Activated CD8-positive, alpha-beta memory T cell treated with anti-CD3 and anti-CD28 coated beads, Interleukin-2, amount 50 U/mL, for 1 hour (primary cell): ENCODE results near the gene AANAT.

ENCODE experiments used
- DNase-seq: peaks from one replicate; pipeline ENCODE4 v3.0.0-alpha.2; 2020; ENCODE audit errors: extremely low read depth

Gene AANAT

DNA sequence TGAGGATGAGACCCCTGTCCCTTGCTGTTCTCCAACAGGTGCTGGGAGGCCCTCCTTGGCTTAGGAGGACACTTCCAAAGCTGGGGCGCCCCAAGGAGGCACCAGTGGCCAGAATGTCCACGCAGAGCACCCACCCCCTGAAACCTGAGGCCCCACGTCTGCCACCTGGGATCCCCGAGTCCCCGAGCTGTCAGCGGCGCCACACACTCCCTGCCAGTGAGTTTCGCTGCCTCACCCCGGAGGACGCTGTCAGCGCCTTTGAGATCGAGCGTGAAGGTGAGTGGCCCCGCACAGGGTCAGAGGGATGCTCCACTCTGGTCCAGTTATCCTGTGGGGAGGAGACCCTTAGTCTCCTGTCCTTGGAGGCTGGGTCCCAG, 1.2 kb downstream of the AANAT start:
- no peak for DNase-seq

DNA sequence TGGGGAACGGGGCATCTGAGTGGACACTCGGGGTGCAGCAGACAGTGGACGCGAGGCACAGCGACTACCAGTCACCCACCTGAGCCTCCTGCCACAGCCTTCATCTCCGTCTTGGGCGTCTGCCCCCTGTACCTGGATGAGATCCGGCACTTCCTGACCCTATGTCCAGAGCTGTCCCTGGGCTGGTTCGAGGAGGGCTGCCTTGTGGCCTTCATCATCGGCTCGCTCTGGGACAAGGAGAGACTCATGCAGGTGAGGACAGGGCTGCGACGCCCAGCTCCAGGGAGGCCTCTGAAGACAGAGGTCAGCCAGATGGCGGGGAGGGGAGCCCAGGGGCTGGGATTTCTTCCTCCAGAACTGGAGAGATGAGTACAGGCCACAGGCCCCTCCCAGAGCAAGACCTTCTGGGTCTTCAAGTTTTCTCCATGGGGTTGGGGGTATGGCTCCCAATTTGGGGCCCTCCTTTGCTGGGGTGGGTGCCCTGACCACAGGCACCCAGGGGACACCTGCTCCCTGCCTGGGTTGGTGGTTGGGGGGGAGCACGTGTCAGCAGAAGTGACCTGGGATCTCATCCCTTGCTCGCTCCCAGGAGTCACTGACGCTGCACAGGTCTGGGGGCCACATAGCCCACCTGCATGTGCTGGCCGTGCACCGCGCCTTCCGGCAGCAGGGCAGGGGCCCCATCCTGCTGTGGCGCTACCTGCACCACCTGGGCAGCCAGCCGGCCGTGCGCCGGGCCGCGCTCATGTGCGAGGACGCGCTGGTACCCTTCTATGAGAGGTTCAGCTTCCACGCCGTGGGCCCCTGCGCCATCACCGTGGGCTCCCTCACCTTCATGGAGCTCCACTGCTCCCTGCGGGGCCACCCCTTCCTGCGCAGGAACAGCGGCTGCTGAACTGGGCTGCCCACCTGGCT, 1.9 kb downstream of the AANAT start:
- DNase-seq, result no peak

DNA sequence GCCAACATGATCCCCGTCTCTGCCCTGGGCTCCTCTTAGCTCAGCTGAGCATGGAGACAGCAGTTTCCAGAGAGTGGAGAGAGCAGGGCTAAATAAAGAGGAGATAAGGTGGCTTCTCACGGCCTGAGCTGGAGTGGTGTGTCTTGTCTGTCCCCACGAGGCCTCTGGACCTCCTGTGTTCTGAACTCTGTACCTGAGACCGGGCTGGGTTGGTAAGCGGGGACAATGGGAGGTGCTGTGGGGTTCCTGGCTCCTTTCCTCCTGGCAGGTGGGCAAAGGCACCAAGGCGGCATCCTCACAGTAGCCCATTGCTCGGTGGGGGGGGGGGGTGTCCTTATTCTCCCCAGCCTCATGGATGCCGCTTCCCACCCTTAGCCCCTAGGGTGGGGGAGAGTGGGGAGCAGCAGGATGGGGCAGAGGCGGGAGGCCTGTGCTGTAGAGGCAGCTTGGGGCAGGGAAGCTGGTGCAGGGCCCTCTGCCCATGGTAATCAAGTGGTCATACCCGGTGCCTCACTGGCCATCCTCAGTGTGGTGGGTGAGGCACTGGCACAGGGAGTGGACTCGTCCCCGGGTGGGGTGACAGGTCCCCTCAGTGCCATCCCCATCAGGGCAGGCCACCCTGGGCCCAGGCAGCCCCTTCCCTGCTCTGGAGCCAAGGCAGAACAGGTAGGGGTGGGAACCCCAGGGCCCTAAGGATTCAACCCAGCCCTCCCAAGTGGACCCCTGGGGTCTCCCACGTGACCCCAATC, 2.8 kb downstream of the AANAT start:
- DNase-seq, result no peak

DNA sequence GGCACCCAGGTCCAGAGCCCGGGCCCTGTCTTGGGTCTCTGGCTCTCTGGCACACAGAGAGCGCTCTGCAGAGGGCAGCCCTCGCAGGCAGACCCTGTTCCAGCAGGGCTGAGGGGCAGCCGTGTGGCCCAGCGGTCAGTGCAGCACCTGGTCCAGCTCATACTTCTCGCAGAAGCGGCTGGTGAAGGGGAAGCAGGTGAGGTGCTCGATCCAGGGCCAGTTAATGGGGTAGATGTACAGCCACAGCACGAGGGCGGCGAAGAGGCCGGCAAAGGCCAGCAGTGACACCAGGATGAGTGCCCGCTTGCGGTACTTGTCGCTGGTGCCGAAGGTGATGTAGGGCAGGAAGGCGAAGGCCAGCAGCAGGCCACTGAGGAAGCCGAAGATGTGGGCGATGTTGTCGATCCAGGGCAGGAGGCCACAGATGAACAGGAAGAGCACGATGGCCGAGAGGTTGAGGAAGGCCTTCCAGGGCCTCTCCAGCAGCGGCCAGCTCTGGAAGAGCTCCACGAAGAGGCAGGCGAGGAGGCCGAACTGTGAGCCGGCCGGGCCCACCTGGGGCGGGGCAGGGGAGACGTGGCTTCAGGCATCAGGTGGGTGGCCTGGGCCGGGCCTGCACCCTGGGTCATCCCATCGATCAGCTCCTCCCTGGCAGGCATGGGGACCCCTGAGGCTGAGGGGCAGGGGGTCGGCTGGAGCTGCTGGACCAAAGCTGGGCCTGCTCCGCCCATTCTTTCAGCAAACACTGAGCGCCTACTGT, 4.3 kb downstream of the AANAT start:
- DNase-seq, result no peak

DNA sequence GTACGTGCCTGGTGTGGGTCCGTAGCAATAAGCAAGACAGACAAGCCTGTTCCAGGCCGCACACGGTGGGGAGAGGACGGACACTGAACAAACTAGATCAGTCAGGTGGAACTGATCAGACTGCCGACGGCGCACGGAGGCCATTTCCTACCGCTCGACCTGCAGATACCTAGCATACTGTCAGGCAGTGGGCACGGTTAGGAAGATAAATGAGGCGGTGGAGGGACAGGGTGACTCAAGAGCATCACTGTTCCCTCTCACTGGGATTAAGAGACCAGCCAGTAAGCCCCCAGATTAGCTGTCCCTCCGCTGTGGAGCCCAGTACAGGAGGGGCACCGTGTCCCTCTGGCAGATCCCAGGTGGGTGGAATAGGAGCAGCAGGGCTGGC, 4.8 kb downstream of the AANAT start:
- DNase-seq, result no peak

DNA sequence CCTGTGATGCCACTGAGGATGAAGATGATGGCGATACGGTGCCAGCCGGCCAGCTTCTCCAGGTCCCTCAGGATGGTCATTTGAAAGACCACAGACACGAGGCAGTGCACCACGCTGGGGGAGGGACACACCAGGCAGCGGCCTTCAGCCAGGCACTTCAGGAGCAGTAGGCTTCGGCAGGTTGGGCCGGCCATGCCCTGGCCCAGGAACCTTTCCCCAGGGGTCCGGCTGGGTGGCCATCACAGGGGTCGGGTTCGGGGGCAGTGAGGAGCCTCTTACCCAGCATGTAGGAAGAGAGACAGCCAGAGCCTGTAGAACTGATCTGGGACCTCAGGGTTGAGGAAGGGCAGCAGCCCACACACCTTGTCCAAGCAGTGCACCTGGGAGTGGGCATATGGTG, 5.3 kb downstream of the AANAT start:
- no peak for DNase-seq

DNA sequence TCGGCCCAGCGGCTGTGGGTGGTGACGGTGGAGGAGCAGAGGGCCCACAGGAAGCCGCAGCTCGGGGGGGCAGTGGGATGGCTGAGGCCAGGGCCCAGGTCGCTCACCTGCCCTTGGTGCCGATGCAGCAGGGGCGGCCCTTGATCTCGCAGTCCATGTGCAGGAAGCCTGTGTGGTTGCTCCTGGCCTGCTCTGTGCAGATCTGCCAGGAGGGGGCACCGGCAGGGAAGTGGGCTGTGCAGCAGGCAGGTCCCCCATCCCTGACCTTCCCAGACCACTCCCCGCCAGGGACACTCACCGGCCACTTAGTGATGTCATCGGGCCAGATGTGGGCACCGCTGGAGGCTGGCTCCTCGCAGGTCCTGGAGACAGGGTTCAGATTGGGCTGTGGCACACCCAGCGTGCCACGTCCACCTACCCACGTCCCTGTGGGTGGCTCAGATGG, 6.2 kb downstream of the AANAT start:
- no peak for DNase-seq

DNA sequence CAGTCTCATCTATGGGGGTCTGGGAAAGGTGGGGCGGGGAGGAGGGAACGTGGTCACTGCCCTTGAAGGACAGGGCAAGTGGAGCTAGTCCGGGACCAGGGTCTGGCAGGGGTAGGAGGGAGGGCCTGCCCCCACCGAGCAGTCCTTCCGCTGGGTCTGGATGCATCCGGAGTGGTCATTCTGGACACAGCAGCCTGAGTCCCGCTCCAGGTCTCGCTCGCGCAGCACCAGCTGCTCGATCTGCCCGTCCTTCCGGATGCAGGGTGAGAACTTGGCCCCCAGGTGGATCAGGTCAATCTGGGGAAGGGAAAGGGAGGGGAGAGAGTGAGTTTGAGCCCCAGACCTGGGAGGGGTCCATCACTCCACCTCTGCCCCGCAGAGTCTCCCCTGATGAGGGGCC, 6.8 kb downstream of the AANAT start:
- DNase-seq, result no peak

DNA sequence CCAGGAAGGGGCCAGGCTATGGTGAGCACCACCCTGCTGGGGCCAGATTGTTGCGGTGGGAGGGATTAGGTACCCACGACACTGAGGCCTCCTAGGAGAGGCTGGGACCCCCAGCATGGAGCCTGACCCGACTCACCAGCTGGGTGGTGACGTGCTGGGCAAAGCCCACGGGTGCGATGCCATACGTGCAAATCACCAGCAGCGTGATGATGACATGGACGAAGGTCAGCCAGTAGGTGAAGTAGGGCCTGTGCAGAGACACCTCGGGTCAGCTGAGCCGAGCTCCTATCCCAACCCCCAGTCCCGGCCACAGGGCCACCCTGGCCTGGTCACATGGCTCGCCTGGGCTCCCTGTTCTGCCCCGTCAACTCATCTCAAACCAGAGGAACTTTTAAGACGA, 7.5 kb downstream of the AANAT start:
- no peak for DNase-seq

DNA sequence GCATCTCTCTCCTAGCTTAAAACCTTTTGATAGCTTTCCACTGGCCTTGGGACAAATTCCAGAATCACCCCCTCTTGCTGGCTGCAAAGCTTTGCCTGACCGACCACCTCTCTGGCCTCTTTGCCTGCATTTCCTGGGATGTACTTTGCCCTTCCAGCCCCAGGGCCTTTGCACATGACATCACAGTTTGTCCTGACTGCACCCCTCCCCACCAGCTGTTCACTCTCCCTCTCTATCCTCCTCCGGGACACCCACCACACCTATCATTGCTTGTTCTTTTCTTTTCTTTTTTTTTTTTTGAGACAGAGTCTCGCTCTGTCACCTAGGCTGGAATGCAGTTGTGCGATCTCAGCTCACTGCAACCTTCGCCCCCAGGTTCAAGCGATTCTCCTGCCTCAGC, 7.9 kb downstream of the AANAT start:
- DNase-seq, result no peak

DNA sequence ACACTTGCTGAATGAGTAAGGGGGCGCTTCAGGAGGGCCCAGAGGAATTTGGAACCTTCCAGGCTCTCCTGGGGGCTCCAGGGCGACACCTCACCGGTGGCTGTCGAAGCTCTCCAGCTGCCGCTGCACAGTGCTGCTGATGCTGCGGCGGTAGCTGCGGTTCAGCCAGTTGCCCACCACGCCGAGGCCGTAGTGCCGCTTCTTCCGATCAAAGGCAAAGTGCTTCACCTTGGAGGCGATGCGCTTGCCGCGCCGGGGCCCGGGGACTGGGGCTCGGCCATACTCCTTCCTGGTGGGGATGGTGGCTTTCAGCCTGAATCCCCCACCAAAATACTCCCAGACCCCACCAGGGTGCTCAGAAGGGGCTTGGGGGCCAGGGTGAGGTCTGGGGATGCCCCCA, 9.3 kb downstream of the AANAT start:
- DNase-seq, result no peak

DNA sequence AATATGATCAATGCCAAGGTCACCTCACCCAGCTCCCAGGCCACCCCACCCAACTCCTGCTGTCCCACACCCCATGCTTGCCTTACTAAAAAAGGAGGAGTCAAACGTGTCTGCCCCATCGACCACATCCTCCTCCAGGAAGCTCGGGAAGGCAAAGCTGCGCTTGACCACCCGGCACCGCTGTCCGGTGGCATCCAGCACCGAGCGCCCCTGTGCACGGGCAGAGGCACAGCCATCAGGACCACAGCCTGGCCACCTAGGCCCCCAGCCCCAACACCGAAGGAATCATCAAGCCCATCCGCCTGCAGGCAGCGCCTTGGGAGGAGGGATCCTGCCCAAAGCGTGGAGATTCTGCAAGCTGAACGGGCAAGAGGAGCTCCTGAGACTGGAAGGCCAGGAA, 10.2 kb downstream of the AANAT start:
- DNase-seq, result no peak

DNA sequence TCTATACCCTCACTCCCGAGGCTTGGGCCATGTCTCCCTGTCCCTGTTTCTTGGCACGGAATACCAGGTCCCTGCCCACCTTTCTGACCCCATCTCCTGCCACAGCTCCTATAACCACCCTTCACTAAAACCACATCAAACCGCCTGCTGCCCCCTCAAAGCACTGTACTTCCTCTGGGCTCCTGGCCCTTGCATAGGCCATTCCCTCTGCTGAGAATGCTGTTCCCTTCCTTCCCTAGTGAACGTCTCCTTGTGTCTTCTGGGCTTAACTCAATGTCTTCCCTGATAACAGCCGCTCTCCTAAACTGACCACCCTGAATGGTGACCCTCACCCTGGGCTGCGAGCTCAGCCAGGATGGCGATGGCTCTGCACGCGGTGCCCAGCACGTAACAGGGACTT, 10.7 kb downstream of the AANAT start:
- no peak for DNase-seq

DNA sequence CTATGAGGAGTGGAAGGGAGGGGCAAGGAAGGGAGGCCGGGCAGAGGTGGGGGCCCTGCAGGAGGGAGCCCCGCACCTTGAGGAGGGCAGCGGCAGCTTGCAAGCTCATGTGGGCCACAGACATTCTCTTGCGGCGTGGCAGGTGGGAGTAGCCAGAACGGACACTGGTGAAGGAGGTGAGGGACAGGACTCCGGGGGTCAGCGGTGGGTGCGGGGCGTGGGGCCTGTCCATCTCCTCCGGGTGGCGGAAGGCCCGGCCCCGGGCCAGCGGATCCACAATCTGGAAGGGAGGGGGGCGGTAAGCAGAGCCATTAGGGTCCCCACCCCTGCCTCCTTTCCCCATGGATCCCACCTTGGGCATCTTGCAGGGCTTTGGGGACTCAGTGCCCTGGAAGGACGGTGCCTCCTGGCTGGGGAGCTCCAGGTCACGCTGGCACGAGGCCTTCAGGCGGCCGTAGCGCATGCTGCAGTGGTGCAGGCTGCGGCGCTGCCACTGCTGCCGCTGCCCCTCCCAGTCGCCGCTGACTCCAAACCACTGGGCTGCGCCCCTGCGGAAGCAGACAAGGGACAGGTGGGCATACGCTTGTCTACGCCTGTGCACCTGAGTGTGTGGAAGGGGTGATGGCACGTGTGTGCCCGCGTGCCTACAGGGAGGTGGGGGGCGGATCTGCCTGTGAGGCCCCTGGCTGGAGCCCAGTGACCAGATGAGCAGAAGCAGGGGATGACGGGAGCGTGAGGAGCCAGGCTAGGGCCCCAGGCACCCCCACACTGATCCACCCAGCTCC, 11.5 kb downstream of the AANAT start:
- no peak for DNase-seq

DNA sequence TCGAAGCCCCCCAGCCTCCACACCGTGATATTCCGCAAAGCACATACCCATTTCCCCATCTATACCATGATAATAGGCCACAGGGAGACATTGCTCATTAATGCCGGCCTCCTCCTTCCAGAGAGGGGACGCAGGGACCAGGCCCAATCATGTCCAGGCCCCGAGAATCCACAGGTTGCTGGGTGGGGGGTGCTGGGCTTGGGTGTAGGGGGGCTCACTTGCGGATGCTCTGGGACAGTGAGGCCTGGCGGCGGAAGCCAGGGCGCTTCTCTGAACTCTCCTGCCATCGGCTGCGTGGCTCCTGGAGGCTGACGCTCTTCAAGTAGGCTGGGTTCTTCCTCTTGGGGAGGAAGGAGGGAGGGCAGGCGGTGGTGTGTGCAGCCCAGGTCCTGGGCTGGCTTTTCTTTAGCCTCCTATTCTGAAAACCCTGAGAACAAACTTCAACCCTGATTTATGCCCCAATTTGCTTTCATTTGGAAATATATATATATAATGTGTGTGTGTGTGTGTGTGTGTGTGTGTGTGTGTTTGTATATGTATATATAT, 12.2 kb downstream of the AANAT start:
- DNase-seq, result no peak

DNA sequence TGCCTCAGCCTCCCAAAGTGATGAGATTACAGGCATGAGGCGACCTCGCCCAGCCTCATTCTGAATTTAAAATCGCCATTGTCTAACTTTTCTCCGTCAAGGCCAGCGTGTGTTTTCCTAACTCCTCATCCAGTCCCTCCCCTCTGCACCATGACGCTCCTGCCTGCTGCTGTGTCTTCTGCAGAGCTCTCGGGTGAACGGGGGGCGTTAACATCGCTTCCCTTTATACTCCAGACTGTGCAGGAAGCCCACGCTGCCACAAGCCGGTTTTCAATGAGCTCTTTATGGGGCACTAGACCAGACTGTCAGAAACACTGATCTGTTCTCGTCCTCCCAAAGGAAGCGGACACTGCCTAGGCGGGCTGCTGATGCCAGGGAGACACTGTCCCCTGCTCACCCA, 13.2 kb downstream of the AANAT start:
- DNase-seq, result no peak

DNA sequence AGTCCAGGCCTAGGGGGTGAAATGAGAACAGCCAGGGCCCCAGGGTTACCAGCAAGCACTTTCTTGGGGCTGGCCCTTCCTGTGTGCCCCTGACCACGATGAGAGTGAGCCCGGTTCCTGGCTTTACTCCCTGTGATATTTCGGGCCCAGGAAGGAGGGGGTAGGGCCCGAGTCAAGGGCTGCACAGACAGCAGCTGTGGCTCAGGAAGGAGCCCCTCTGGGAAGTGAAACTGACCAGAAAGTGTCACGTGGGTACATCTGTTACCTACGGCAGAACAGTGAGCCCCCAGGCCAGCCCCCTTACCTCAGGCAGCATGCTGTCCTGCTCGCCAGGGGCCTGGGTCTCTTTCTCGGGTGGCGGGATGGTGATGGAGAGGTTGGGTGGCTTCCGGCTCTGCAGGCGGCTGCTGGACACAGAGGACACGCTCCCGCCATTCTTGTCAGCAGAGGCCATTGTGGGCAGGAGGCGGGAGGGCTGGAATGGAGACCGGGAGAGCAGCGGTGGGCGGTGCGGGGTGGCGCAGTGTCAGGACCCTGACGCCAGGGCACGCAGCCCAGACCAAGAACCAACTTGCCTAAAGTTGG, 13.8 kb downstream of the AANAT start:
- DNase-seq, result no peak

DNA sequence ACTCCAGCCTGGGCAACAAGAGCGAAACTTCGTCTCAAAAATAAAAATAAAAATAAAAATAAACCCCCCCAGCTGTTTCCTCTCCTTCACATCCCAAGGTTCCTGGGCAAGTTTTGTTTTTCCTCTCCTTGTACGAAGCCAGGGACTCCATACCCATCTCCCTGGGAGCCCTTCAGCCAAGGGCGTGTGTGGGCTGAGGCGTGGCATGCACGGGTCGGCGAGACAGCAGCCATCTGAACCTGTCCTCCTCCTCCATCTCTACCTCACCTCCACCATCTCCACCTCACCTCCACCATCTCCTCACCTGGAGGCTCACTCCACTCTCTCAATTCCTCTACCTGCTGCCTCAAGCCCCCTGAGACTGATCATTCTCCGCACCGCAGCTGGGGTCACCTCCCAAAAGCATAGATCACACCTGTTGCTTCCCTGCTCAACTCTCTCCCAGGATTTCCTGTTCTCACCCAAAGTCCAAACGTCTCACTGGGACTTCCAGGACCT, 16.9 kb downstream of the AANAT start:
- no peak for DNase-seq

DNA sequence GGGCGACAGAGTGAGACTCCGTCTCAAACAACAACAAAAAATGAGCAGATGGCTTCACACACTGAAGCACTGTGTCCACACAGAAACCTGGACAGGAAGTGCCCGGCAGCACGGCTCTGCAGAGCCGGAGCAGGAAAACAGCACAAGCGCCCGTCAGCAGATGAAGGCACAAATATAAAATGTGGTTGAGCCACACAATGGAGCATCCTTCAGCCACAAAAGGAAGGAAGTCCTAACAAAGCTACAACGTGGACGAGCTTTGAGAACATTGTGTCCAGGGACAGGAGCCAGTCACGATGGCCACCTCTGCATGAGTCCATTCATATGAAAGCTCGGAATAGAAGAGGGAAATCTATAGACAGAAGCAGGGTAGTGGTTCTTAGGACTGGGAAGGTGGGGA, 18.2 kb downstream of the AANAT start:
- no peak for DNase-seq

DNA sequence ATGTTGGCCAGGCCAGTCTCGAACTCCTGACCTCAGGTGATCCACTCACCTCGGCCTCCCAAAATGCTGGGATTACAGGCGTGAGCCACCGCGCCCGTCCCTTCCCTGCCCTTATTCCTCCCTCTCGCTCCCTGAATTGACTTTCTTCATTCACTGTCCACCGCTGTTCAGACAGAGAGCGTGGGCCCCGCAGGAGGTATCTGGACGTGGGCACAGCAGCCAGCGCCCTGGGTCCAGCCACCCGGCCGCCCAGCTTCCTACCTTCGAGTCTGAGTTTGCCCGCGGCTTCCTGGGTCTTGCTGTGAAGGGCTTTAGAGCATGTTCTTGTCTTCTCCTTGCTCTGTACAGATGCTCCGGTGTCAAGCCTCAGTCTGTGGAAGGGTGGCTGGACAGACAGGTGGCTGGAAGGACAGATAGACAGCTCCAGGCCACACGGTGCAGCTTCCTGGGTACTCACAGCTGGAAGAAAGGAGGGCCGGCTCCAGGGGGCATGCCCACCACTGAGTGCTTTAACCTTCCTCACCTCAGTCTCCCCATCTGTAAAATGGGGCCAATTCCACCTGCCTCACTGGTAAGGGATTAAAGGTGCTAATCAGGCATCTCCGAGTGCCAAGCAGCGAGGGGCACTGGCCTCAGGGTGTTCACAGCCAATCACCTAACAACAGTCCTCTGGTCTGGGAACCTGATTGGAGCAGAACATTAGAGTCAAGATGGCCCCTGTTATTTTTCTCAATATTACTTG, 20.2 kb downstream of the AANAT start:
- DNase-seq, result no peak
